ENCODE data around the gene SLC51A. TPM values are rescaled to one million over a fixed set of nuclear protein-coding genes. Genes with fewer than 3 reads are reported as not detected.
"Not testable (repeated sequence)": the region's sequence is repeated elsewhere in the genome, so short reads cannot be mapped to it uniquely, and the experiment has no call there.

The SLC51A gene
- total RNA-seq, 1 donor from 2014 or later = not detected

DNA sequence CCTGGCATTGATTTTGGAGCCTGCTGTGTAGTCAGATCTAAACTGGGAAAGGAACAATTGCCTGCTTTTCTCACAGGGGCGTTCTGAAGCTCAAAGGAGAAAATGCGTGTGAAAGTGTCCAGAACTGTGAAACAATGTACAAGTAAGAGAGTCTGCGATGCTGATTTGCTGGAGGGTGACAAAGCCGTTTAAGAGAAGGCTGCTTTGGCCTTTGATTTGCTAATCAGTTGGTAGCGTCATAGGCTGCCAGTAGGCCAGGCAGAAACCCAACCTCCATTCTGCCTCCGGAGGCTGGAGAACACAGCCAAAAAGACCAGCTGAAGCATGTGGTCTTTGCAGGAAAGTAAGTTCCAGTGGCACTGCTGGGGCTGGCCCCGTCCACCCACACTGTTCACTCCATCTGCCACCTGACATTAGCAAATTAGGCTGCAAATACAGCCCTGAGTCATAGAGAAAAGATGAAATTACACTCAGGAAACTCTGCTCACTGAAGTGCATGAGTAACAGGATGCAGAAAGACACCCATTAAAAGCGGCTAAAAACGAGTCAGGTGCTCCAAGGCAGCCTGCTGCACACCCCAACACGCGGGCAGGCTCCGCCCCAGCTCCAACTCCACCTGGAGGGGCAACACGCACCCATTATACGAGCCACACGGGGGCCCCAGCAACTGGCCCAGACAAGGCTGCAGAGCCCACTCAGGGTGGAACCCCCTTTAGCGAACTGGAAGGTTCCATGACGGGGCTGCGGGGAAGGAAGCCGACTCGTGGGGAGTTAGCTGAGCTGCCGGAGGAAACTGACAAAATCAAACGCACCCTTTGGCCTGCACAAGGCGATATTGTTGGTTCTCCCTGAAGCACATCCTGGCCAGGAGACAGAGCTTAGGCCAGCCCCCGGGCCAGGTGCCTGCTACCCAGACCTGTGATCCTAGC lies 36.7 kb upstream of the SLC51A start:
- no peak for DNase-seq (ENCODE audit: low spot score in 2 of 2)
- Histone ChIP-seq H3K27ac (no peak overlapping the region), H3K36me3 (no peaks in the 10 kb centered on the region), H3K9me3 (no peaks in the 10 kb centered on the region), H3K4me1 (no peaks in the 10 kb centered on the region), H3K4me3 (no peak overlapping the region), H3K27me3 (no peaks in the 10 kb centered on the region)
- intact Hi-C loops (cut with DNase I) = no loop called here
- TF ChIP-seq, protein P1, sequence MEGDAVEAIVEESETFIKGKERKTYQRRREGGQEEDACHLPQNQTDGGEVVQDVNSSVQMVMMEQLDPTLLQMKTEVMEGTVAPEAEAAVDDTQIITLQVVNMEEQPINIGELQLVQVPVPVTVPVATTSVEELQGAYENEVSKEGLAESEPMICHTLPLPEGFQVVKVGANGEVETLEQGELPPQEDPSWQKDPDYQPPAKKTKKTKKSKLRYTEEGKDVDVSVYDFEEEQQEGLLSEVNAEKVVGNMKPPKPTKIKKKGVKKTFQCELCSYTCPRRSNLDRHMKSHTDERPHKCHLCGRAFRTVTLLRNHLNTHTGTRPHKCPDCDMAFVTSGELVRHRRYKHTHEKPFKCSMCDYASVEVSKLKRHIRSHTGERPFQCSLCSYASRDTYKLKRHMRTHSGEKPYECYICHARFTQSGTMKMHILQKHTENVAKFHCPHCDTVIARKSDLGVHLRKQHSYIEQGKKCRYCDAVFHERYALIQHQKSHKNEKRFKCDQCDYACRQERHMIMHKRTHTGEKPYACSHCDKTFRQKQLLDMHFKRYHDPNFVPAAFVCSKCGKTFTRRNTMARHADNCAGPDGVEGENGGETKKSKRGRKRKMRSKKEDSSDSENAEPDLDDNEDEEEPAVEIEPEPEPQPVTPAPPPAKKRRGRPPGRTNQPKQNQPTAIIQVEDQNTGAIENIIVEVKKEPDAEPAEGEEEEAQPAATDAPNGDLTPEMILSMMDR (IDR thresholded peaks at IDR 0.05) = no peak

DNA sequence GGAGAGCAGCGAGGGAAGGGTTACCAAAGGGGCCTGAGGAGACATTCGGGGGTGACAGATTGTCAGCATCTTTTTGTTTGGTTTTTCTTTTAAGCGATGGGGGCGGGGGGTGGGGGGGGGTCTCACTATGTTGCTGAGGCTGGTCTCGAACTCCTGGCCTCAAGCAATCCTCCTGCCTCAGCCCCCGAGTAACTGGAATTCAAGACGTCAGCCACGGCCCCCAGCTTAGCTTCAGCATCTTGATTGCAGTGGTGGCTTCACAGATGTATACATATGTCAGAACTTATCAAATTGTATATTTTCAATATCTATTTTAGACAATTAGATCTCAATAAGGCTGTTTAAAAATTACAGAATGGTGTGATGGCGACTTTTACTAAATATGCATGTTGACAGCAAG lies 36.0 kb upstream of the SLC51A start:
- Histone ChIP-seq H3K9me3 (no peaks in the 10 kb centered on the region), H3K36me3 (no peaks in the 10 kb centered on the region), H3K4me3 (no peak overlapping the region), H3K27ac (no peak overlapping the region), H3K27me3 (no peaks in the 10 kb centered on the region), H3K4me1 (no peaks in the 10 kb centered on the region)
- TF ChIP-seq, protein P1 (IDR thresholded peaks at IDR 0.05) = no peak
- no peak for DNase-seq (ENCODE audit: low spot score in 2 of 2)
- intact Hi-C loops (cut with DNase I) = no loop called here

DNA sequence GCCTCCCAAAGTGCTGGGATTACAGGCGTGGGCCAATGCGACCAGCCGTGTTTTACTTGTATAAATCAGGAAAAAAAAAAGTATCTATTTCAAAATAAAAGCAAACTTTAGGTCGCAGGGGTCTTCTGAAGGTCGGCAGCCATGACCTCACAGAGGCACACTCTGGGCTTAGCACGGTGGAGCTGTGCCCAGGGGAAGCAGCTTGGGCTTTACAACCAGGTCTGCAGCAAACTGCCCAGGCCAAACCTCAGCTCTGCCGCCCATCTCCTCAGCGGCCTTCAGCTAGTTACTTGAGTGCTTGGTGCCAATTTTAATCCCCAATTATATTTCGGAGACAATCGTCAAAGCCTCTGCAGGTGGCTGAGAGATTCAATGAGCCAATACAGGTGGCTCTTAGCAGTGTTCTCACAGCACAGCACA lies 35.2 kb upstream of the SLC51A start:
- DNase-seq (ENCODE audit: low spot score in 2 of 2) = no peak
- no peaks in the 10 kb centered on the region for H3K4me1 ChIP-seq
- H3K4me3 ChIP-seq = no peak overlapping the region
- intact Hi-C loops (cut with DNase I) = no loop called here
- H3K27me3 ChIP-seq = no peaks in the 10 kb centered on the region
- H3K9me3 ChIP-seq = no peaks in the 10 kb centered on the region
- no peak overlapping the region for H3K27ac ChIP-seq
- no peaks in the 10 kb centered on the region for H3K36me3 ChIP-seq
- TF ChIP-seq, protein P1 (IDR thresholded peaks at IDR 0.05) = no peak

DNA sequence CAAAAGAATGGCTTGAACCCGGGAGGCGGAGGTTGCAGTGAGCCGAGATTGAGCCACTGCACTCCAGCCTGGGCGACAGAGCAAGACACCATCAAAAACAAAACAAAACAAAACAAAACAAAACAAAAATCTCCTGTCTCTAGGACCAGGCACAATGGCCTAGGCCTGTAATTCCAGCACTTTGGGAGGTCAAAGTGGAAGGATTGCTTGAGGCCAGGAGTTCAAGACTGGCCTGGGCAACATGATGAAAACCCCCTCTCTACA lies 32.2 kb upstream of the SLC51A start:
- H3K36me3 ChIP-seq; H3K27ac ChIP-seq; H3K4me1 ChIP-seq; DNase-seq (ENCODE audit: low spot score in 2 of 2); H3K4me3 ChIP-seq; intact Hi-C loops (cut with DNase I); H3K27me3 ChIP-seq; H3K9me3 ChIP-seq: not testable (repeated sequence)

DNA sequence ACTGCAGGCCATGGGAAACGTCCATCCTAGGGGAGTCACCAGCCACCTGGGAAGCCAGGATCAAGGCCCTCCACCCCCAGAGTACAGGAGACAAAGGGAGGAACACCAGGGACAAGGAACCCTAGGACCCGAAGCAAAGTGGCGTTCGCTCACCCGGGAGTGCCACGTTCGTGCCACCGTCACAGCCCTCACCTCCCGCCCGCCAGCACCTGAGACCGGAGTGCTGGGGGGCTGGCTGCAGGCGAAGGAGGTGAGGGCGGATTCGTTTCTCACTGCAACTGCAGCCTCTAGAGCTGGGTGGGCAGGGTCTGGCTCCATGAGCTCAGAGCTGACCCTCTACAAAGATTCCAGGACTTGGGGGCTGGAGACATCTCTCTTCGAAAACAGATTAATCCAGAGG lies 31.5 kb upstream of the SLC51A start:
- Histone ChIP-seq H3K27ac (no peak overlapping the region), H3K9me3 (no peaks in the 10 kb centered on the region), H3K4me3 (no peak overlapping the region), H3K4me1 (no peaks in the 10 kb centered on the region), H3K36me3 (no peaks in the 10 kb centered on the region), H3K27me3 (no peaks in the 10 kb centered on the region)
- TF ChIP-seq, protein P1 (IDR thresholded peaks at IDR 0.05) = no peak
- DNase-seq (ENCODE audit: low spot score in 2 of 2) = no peak
- intact Hi-C loops (cut with DNase I) = no loop called here

DNA sequence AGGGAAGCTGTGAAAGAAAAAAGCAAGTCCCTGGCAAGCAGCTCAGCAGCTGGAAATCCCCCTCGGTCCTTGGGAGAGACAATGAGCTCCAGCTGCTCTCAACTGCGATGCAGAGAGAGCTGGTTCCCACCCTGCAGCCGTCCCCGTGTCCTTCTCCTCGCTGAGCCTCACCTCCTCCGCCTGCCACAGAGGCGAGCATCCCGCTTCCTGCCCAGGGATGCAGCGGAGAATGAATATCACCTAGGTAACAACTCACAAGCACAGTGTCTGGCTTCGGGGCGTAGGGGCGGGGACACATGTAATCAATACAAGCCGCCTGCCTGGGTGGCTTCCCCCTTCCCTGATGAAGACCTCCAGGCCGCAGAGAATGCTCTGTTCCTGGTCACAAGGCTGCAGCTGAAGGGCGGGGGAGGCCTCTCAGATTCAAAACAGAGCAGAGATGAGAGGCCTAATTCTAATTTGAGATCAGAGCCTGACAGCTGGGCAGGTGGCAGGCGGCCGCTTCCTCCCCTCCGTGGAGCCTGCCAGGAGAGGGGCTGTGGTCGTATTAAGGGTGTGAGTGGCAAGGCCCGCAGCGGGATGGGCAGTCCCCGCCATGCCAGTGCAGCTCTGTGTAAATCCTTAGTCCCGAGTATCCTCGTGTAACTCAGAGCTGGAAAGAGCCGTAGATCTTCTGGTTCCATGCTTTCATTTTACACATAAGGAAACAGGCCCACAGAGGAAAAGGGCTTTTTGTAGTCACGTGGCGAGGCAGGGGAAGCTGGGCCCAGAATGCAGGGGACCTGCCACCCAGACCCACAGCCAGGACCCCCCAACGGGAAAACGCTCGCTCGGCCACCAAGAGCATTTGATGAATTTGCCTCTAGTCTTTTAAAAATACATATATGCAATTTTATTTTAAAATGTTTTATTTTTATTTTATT lies 29.4 kb upstream of the SLC51A start:
- DNase-seq (ENCODE audit: low spot score in 2 of 2) = no peak
- intact Hi-C loops (cut with DNase I) = no loop called here
- no peak overlapping the region for H3K4me3 ChIP-seq
- H3K27me3 ChIP-seq = no peaks in the 10 kb centered on the region
- H3K4me1 ChIP-seq = no peaks in the 10 kb centered on the region
- no peaks in the 10 kb centered on the region for H3K9me3 ChIP-seq
- H3K36me3 ChIP-seq = no peaks in the 10 kb centered on the region
- TF ChIP-seq, protein P1 (IDR thresholded peaks at IDR 0.05) = no peak
- no peak overlapping the region for H3K27ac ChIP-seq

Data from ascending aorta (tissue), 2 donors.